Measurements from ENCODE around the gene HTR4. TPM values are rescaled to one million over a fixed set of nuclear protein-coding genes. Genes with fewer than 3 reads are reported as not detected.

Gene HTR4
- polyA plus RNA-seq, 1 donor (not counting 4 experiments of a cell fraction or from before 2014, with no cell fraction given) = not detected

GRCh38 chr5:148523139-148523538 is 131.2 kb downstream of the HTR4 start:
- no peak for DNase-seq (ENCODE audit: low read depth, low spot score)
- Histone ChIP-seq H3K27ac (ENCODE audit: control insufficient read depth, insufficient read depth, low read length) (no peak overlapping the region), H3K27me3 (ENCODE audit: control insufficient read depth, extremely low read depth, insufficient read depth, low read length) (no peaks in the 10 kb centered on the region), H3K36me3 (ENCODE audit: control insufficient read depth in 2 of 2, extremely low read depth in 1 of 2, insufficient read depth in 2 of 2, low read length in 2 of 2) (no peaks in the 10 kb centered on the region), H4K20me1 (ENCODE audit: control insufficient read depth, extremely low read depth, insufficient read depth, low read length) (no peaks in the 10 kb centered on the region), H2AFZ (ENCODE audit: control insufficient read depth, low read length) (no peak overlapping the region), H3K4me1 (ENCODE audit: control insufficient read depth, extremely low read depth, insufficient read depth, low read length) (no peaks in the 10 kb centered on the region), H3K9me1 (ENCODE audit: control insufficient read depth, extremely low read depth, insufficient read depth, low read length) (no peaks in the 10 kb centered on the region), H3K4me2 (ENCODE audit: control insufficient read depth, extremely low read depth, insufficient read depth, low read depth, low read length) (no peak overlapping the region), H3K9me3 (ENCODE audit: control insufficient read depth, low read depth, low read length) (no peaks in the 10 kb centered on the region), H3K79me2 (ENCODE audit: control insufficient read depth, insufficient read depth, low read length) (no peaks in the 10 kb centered on the region), H3K4me3 (ENCODE audit: control insufficient read depth in 2 of 3, extremely low read depth in 1 of 3, insufficient read depth in 2 of 3, low read depth in 1 of 3, low read length in 3 of 3) (no peak overlapping the region), H3K9ac (ENCODE audit: control insufficient read depth, extremely low read depth, insufficient read depth, low read length) (no peak overlapping the region)
- no peak for FAIRE-seq
- dilution Hi-C loops (cut with MboI; ENCODE audit: extremely low pct_ligation_motif_present, low sequenced_read_pairs) = no loop called here
- TF ChIP-seq CTCF (optimal IDR thresholded peaks at IDR 0.05 in 1 of 3, IDR thresholded peaks at IDR 0.05 in 1 of 3, conservative IDR thresholded peaks at IDR 0.05 in 1 of 3; ENCODE audit: extremely low read depth in 1 of 3, insufficient read depth in 2 of 3, low read length in 3 of 3) (no peak), EZH2 (IDR thresholded peaks at IDR 0.05; ENCODE audit: low read length) (no peak)

- H3K4me2 ChIP-seq (ENCODE audit: control insufficient read depth, extremely low read depth, insufficient read depth, low read depth, low read length) = no peak overlapping the region
- H3K36me3 ChIP-seq (ENCODE audit: control insufficient read depth in 2 of 2, extremely low read depth in 1 of 2, insufficient read depth in 2 of 2, low read length in 2 of 2) = no peaks in the 10 kb centered on the region
- no peak overlapping the region for H3K27ac ChIP-seq (ENCODE audit: control insufficient read depth, insufficient read depth, low read length)
- H4K20me1 ChIP-seq (ENCODE audit: control insufficient read depth, extremely low read depth, insufficient read depth, low read length) = no peaks in the 10 kb centered on the region
- H3K4me1 ChIP-seq (ENCODE audit: control insufficient read depth, extremely low read depth, insufficient read depth, low read length) = no peaks in the 10 kb centered on the region
- dilution Hi-C loops (cut with MboI; ENCODE audit: extremely low pct_ligation_motif_present, low sequenced_read_pairs) = no loop called here
- H3K27me3 ChIP-seq (ENCODE audit: control insufficient read depth, extremely low read depth, insufficient read depth, low read length) = no peaks in the 10 kb centered on the region
- no peak for DNase-seq (ENCODE audit: low read depth, low spot score)
- no peak for FAIRE-seq
- no peak overlapping the region for H2AFZ ChIP-seq (ENCODE audit: control insufficient read depth, low read length)
- no peaks in the 10 kb centered on the region for H3K79me2 ChIP-seq (ENCODE audit: control insufficient read depth, insufficient read depth, low read length)
- H3K4me3 ChIP-seq (ENCODE audit: control insufficient read depth in 2 of 3, extremely low read depth in 1 of 3, insufficient read depth in 2 of 3, low read depth in 1 of 3, low read length in 3 of 3) = no peak overlapping the region
- no peaks in the 10 kb centered on the region for H3K9me3 ChIP-seq (ENCODE audit: control insufficient read depth, low read depth, low read length)
- TF ChIP-seq EZH2 (IDR thresholded peaks at IDR 0.05; ENCODE audit: low read length) (no peak), CTCF (optimal IDR thresholded peaks at IDR 0.05 in 1 of 3, IDR thresholded peaks at IDR 0.05 in 1 of 3, conservative IDR thresholded peaks at IDR 0.05 in 1 of 3; ENCODE audit: extremely low read depth in 1 of 3, insufficient read depth in 2 of 3, low read length in 3 of 3) (no peak)
- no peak overlapping the region for H3K9ac ChIP-seq (ENCODE audit: control insufficient read depth, extremely low read depth, insufficient read depth, low read length)
- no peaks in the 10 kb centered on the region for H3K9me1 ChIP-seq (ENCODE audit: control insufficient read depth, extremely low read depth, insufficient read depth, low read length)
Measured at GRCh38 chr5:148515460-148515859, 138.9 kb downstream of the HTR4 start.

All from keratinocyte (primary cell).